HCEC 1CT (cell line): ENCODE measurements around the gene CGB2.
"Not testable (repeated sequence)": the region's sequence is repeated elsewhere in the genome, so short reads cannot be mapped to it uniquely, and the experiment has no call there.

Source experiments
- DNase-seq: peaks from one replicate; pipeline ENCODE4 v3.0.0-alpha.2; 2017

Gene CGB2

DNA sequence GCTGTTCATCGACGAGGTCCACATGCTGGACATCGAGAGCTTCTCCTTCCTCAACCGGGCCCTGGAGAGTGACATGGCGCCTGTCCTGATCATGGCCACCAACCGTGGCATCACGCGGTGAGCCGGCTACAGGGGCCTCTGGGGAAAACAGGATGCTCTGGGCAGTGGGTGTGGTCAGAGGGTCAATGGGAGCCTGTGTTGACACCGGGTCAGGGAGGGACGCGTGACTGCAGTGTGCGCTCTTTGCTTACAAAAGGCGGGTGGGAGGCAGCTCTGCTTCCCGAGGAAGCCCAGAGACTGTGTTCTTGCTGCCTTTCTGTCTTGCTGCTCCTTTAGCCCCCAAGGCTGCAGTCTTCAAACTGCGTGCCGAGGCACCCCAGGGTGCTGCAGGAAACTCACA lies 20.5 kb upstream of the CGB2 start:
- DNase-seq: no peak

DNA sequence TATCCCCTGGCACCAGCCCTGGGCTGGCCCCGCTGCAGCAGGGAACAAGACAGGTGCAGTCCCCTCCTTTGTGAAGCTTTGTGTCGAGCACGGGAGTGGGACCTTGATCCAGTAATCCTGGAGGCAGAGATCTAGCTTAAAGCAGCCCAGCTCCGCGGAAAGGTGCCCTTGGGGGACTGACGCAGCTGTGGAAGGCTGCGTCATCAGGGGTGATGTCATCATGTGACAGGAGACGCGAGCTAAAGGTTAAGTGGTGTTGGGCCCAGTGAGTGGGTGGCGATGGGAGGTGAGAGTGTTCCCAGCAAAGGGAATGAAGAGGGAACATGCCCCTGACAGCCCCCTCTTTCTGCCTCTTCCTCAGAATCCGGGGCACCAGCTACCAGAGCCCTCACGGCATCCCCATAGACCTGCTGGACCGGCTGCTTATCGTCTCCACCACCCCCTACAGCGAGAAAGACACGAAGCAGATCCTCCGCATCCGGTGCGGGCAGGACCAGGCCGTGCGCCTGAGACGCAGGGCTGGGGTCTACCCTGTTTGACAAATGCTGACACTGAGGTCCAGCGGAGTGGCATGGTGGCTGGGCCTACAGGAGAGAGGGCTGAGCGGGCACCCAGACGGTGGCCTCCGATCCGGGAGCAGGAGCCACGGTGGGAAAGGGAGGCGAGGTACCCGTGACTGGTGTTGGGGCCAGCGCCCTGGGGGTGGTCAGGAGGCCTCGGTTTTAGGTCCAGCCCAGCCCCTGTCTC lies 17.4 kb upstream of the CGB2 start:
- DNase-seq: no peak

DNA sequence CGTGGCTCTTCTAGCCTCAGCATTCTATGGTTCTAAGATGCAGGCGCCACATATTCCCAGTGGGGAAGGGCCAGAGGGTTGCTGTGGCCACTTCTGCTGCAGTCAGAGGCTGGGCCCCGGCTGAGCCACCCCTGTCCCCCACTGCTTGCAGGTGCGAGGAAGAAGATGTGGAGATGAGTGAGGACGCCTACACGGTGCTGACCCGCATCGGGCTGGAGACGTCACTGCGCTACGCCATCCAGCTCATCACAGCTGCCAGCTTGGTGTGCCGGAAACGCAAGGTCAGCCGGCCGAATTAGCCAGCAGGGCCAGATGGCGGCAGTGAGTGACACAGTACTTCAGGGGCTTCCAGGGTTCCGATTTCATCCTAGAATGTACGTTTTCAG lies 16.8 kb upstream of the CGB2 start:
- DNase-seq: no peak

DNA sequence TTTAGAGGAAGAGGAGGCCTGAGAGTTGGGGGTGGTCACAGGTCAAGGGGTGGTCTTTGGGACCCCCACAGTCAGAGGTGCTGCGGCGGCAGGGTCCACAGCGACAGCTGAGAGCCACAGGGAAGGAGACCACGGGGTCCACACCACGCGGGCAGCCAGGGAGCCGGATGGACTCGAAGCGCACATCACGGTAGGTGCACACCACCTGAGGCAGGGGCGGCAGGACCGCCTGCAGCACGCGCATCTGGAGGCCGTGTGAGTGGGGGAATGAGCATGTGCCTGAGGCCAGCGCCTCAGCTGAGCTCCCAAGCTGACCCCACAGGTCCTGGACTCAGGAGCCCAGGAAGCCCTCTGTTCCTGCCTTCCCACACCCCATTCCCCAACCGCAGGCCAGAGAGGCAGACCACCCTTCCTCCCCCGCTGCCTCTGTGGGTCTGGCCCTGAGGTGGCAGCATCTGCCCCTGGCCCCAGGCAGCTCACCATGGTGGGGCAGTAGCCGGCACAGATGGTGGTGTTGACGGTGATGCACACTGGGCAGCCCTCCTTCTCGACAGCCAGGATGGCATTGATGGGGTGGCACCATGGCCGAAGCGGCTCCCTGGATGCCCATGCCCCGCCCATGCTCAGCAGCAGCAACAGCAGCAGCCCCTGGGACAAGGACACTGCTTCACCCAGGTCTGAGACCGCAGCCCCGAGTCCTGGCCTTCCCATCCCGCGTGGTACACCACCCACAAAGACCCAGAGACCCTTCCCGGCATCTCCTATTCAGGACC lies 15.4 kb upstream of the CGB2 start:
- DNase-seq: no peak

DNA sequence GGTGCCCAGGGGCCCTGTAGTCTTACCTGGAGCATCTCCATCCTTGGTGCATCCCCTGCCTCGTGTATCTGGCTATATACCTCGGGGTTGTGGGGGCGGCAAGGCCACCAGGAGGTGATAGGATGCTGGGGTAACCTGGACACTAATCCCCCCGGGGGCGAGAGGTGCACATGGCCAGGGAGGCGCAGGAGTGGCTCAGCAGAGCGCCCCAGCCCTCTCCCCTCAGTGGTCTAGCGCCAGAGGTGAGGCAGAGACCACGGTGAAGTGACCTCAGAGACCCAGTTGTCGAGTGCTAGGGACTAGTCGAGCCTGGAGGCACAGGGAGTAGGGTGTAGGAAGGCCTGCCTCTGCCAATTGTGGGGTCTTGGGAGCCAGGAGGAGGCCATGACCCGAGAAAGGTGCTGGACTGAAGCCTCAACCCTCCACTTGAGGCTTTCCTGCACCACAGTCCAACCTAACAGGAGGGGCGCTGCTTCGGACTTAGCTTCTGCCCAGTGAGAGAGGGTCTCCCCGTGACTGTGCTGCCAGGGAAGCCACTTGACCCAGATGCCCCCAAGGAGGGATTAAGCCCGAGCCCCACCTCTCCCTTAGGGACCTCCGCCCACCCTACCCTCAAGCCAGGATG lies 14.5 kb upstream of the CGB2 start, which contains the start of gene LHB:
Gene LHB (minus strand): TSS at position 51 of the 625 bp plus-strand sequence. CDS start 10 bp downstream, at position 41.
- DNase-seq: no peak

DNA sequence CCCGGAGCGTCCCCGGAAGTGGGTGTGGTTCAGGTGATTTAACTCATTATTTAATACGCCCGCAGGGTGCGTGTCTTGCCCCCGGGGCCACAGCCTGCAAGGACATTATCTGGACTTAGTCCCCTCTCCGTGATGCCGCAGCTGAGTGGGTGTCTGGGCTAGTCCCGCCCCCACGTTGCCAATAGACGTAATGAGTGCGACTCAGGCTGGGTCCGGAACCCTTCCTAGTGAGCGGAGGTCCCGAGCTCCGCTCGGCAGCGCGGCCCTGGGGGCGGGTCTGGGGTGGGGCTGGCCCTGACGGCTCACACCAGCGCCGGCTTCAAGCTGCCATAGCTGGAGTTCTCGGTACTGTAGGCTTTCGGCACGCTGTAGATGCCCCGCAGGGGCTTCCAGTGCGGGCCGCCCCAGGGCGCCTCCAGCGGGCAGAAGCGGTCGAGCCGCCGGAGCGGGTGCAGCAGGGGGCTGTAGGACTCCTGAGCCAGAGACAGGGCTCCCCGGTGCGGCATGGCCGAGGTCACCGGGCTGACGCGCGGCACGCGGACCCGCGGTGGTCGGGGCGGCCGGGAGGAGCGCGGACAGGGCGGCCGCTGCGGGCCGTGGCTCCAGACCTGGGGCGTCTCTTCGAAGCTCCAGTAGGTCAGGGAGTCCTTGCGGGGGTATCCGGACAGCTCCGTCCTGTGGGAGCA lies 13.9 kb upstream of the CGB2 start:
- DNase-seq: peak; percentile 44

DNA sequence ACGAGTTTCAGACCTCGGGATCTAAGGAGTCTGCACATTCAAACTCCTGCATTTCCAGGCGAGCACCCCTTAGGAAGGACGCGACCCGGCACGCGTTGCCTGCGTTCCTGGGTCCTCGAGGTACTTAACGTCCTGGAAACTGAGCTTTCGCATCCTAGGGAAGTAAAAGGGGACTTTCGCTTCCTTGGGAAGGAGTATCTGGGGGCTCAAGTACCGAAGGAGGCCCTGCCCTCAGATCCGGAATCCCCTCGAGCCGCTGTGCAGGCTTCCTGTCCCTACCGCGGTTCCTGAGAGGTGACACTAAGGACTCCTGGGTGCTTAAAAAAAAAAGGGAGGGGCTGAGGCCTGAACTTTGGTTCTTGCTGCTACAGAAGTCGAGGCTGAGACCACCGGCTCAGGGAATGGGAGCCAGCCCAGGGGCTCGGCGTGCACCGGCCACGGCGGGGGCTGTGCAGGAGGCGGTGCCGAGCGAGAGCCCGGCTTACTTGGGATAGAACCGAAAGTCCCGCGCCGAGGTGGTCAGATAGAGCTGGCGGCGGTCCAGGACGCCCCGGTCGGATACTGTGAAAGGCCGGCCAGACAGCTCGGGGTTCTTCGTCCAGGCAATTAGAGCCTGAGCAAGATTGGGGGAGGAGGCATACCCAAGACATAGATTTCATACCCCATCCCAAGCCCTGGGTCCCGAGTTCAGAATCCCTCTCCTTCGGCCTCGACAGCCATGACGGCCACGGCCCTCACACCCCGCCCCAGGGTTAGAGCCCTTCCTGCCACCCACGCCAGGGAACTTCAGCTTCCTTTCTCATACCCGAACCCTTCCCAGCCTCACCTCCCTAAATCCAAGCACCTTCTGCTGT lies 13.1 kb upstream of the CGB2 start:
- not testable (repeated sequence) for DNase-seq

DNA sequence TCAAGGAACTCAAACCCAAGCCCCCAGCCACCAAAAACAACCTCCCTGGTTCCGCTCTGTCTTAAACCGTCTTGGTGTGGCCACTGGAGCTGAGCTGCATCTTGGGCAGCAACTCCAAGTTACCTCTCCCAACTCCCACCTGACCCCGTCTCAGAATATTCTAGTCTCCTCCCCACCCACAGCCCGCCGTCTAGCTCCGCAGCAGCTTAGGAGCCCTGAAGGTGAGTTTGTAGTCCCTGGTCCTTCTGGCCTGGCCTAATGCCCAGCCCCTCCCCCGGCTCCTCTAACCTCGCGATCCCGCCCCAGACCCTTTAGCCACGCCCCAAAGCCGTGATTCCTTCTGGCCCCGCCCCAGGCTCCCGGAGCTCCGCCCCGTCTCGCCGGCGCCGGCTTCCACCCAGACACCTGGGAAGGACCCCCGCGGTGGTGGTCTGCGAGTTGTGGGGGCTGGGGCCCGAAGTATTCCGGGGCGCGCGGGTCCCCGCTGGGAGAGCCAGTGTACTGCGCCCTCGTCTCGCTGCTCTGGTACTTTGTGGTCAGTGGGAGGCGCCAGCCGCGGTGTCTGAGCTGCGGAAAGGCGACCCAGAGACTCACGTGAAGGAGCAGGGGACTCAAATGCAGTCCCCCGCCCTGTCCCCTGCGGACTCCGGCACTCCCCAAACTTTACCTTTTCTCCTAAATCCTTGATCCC lies 12.3 kb upstream of the CGB2 start:
- peak; percentile 52 for DNase-seq

DNA sequence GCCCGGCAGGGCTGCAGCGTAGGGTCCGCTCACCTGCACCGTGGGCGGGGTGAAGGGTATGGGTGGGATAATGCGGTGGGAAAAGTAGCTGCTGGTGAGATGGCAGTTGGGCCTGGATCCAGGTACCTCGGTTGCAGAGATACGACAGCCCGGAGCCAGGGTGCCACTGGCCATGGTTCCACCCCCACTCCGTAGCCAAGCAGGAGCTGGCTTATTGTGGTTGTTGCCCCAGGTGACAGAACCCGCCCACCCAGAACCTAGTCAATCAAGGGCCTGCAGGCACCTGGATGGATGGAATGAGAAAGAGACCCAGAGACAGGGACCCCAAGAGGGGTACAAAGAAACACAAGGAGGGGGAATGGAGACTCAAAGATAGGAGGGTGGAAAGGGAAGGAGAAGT lies 11.3 kb upstream of the CGB2 start:
- DNase-seq: no peak

DNA sequence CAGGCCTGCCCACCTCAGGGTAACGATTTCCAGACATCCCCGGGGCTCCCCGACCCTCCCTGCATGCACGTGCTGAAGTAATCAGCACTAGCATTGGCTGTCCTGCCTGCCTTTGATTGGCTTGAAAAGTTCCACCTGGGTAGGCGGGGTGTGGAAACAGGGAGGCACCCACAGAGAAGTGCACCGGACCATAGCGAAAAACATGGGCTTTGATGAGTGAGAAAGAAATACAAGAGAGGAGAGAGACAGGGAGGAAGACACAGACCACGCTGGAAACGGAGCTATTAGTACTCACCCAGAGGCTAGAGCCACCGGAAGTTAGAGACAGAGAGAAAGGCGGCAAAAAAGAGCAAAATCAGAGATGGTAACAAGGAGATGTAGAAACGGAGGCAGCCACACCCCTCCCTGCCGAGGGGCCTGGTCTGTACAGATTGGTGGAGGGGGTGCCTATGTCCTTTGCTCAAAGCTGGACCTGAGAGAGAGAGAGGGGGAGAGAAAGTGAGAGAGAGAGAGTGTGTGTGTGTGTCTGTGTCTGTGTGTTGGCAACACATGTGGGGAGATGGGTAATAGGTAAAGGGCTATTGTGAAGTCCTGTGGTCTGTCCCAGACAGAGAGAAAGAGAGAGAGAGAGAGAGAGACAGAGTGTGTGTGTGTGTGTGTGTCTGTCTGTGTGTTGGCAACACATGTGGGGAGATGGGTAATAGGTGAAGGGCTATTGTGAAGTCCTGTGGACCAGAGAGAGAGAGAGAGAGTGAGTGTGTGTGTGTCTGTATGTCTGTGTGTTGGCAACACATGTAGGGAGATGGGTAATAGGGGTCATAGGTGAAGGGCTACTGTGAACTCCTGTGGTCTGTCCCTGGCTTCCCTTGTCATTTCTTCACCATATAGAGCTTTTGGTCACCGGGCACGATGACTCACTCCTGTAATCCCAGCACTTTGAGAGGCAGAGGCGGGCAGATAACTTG lies 10.5 kb upstream of the CGB2 start:
- DNase-seq: peak; percentile 56

DNA sequence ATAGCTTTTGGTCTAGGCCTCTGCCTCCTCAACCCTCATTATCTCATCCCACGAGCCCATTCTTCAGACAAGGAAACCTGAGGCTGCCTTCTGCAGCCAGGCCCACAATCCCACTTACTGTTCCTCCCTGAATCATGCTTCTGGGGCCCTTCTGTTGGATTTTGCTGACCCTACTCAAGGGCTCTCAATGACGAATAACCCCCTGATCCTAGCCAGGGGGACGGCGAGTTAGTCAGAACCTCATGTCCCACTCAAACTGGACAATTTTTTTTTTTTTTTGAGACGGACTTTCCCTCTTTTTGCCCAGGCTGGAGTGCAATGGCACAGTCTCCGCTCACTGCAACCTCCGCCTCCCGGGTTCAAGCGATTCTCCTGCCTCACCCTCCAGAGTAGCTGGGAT lies 9.6 kb upstream of the CGB2 start:
- DNase-seq: no peak

DNA sequence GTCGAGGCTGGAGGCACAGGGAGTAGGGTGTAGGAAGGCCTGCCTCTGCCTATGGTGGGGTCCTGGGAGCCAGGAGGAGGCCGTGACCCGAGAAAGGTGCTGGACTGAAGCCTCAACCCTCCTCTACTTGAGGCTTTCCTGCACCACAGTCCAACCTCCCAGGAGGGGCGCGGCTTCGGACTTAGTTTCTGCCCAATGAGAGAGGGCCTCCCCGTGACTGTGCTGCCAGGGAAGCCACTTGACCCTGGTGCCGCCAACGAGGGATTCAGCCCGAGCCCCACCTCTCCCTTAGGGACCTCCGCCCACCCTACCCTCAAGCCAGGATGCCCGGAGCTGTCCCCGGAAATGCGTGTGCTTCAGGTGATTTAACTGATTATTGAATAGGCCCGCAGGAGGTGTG lies 7.5 kb upstream of the CGB2 start, which contains the start of gene CGB3:
Gene CGB3 (minus strand): TSS at position 101 of the 400 bp plus-strand sequence. CDS start 362 bp downstream, outside the sequence.
- DNase-seq: not testable (repeated sequence)

DNA sequence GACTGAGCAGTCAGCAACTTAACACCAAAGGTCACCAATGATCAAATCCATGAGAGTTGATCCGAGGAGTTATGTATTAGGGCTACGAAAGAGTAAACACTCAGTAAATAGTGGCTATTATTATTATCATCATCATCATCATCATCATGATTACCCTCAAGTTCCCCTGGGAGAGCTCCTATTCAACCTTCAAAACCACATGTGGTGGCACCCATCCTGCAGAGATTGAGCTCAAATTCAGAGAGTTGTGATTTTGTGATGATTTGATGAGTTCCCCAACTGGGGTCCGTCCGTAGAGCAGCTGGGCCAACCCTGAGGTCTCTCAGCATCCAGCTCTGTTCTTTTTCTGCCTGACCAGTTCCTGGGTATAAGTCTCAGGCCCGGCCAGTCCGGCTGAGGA lies 6.6 kb upstream of the CGB2 start:
- not testable (repeated sequence) for DNase-seq

DNA sequence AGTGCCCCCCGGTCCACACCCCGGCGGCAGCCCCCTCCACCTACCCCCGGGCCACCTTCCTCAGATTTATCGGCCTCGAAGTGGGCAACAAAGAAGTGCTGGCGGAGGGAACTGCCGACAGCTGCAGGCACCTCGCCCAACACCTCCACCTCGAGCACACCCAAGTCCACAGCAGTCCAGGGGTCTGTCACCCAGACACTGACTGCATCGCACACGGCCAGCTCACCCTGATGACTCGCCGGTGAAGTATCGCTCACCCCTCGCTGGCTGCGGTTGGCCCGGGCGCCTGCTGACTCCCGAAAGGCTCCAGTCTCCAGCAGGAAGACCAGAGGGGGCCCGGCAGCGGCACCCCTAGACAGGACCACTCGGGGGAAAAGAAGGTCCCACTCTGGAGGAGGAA lies 6.1 kb upstream of the CGB2 start:
- not testable (repeated sequence) for DNase-seq

DNA sequence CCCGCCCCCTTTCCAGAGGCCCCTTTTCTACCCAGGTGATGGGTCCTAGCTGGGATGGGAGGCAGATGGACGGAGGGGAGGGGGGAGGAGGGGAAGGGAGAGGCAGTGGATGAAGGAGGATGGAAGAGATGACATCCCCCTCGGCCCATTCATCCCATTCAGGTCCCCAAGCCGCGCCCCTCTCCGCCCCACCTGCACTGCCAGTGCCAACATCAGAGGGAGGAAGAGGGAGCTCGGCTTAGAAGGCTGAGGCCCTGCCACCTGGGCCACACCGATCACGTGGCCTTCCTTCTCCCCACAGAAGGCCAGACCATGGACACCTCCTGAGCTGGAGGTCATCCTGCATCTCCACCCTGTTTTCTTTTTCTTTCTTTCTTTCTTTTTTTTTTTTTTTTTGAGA lies 3.0 kb upstream of the CGB2 start:
- DNase-seq: not testable (repeated sequence)

DNA sequence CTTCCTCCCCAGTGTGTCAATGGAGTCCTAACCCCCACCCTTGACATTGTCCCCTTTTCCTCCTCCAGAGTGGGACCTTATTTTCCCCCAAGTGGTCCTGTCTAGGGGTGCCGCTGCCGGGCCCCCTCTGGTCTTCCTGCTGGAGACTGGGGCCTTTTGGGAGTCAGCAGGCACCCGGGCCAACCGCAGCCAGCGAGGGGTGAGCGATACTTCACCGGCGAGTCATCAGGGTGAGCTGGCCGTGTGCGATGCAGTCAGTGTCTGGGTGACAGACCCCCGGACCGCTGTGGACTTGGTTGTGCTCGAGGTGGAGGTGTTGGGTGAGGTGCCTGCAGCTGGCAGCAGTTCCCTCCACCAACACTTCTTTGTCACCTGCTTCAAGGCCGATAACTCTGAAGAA lies 1.9 kb upstream of the CGB2 start:
- not testable (repeated sequence) for DNase-seq

DNA sequence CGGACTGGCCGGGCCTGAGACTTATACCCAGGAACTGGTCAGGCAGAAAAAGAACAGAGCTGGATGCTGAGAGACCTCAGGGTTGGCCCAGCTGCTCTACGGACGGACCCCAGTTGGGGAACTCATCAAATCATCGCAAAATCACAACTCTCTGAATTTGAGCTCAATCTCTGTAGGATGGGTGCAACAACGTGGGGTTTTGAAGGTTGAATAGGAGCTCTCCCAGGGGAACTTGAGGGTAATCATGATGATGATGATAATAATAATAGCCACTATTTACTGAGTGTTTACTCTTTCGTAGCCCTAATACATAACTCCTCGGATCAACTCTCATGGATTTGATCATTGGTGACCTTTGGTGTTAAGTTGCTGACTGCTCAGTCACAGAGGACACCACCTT lies 1.4 kb upstream of the CGB2 start:
- not testable (repeated sequence) for DNase-seq

DNA sequence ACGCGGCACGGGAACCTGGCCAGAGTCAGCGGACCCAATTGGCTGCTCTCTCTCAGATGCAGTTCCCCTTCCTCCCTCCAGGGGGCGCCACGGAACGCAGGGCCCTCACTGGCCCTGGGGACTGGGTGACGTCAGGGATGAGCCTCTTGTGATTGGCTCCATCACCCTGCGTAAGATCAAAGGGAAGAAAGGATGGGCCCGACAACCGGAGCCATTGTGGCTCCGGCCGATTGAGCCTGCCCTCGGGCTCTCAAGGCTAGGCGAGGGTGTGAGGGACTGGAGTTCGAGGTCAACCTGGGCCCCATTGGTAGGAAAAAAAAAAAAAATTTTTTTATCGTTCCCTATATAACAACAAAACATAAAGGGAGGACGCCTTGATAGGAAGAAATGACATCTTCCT lies 5.1 kb downstream of the CGB2 start, which contains the start of gene CGB1:
Gene CGB1 (minus strand): TSS at position 81 of the 400 bp plus-strand sequence. CDS start 184 bp downstream, outside the sequence.
- not testable (repeated sequence) for DNase-seq

DNA sequence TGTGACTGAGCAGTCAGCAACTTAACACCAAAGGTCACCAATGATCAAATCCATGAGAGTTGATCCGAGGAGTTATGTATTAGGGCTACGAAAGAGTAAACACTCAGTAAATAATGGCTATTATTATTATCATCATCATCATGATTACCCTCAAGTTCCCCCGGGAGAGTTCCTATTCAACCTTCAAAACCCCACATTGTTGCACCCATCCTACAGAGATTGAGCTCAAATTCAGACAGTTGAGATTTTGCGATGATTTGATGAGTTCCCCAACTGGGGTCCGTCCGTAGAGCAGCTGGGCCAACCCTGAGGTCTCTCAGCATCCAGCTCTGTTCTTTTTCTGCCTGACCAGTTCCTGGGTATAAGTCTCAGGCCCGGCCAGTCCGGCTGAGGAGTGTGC lies 6.4 kb downstream of the CGB2 start:
- not testable (repeated sequence) for DNase-seq
